Duodenal mucosa (tissue), 2 donors: ENCODE data around the gene PLCH2.

Source experiments
- H3K27ac ChIP-seq: one replicate; pipeline ENCODE4 v1.7.0; 2013; ENCODE audit warnings: low read depth, low read length
- H3K27me3 ChIP-seq, 2 donors: one replicate each; pipeline ENCODE4 v1.7.0; 2013; ENCODE audit warnings: low read length in 2 of 2, control low read depth in 1 of 2; ENCODE audit not compliant: insufficient read depth in 2 of 2, control insufficient read depth in 1 of 2
- H3K36me3 ChIP-seq, 2 donors: one replicate each; pipeline ENCODE4 v1.7.0; 2013; ENCODE audit warnings: low read length in 2 of 2, control low read depth in 1 of 2; ENCODE audit not compliant: insufficient read depth in 2 of 2, control insufficient read depth in 1 of 2
- H3K4me1 ChIP-seq, 2 donors: one replicate each; pipeline ENCODE4 v1.7.0; 2013; ENCODE audit warnings: low read length in 2 of 2, control low read depth in 1 of 2; ENCODE audit not compliant: insufficient read depth in 2 of 2, control insufficient read depth in 1 of 2
- H3K4me3 ChIP-seq, 2 donors: one replicate each; pipeline ENCODE4 v1.7.0; 2013; ENCODE audit warnings: low read length in 2 of 2, low read depth in 1 of 2
- H3K9ac ChIP-seq, 2 donors: one replicate each; pipeline ENCODE4 v1.7.0; 2013; ENCODE audit warnings: low read length in 2 of 2, low read depth in 1 of 2
- H3K9me3 ChIP-seq, 2 donors: one replicate each; pipeline ENCODE4 v1.7.0; 2013; ENCODE audit warnings: low read length in 2 of 2, control low read depth in 1 of 2; ENCODE audit not compliant: control insufficient read depth in 1 of 2

Gene PLCH2

DNA sequence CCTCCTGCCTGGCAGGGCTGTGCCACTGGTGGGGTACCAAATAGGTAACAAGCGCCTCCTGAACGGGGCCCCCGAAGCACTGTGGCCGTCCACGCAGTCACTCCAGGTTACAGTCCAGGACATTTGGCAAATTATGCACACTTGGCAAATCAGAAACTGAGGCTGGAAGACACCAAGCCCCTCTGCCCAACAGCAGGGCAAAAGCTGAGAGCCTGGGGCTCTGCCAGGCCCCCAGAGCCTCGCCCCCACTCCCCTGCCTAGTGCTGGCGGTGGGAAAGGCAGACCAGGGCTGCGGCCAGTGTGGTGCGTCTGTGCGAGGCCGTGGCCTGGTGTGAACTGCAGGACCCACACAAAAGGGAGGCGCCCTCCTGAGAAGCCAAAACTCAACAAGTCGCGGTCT, 40.9 kb downstream of the PLCH2 start:
- H3K27ac ChIP-seq: no peak overlapping the region
- H3K4me1 ChIP-seq: no peaks in the 10 kb centered on the region
- H3K36me3 ChIP-seq: peaks cover 46 to 91% of the 10 kb centered on the region in 2 donors
- no peak overlapping the region for H3K4me3 ChIP-seq
- no peak overlapping the region for H3K9ac ChIP-seq
- H3K27me3 ChIP-seq: no peaks in the 10 kb centered on the region
- no peaks in the 10 kb centered on the region for H3K9me3 ChIP-seq

DNA sequence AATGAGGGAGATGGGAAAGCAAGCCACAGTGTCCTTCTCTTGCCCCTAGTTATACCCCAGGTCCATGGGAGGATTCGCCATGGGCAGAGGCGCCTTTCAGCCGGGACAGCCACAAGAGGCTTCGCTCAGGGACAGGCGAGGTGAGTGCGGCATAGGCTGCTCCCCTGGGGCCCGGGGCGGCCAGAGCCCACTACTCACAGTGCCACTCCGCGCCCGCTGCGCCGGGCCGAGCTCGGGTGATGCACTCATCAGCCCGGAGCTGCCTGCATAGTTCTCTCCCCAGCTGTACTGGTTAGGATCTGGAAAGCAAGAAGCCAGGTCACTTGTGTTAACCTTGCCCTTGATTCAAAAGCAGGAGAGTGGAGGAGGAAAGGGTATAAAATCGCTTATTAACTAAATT, 41.9 kb downstream of the PLCH2 start:
- Histone ChIP-seq H3K36me3 (peaks cover 37 to 81% of the 10 kb centered on the region in 2 donors), H3K9me3 (no peaks in the 10 kb centered on the region), H3K27ac (no peak overlapping the region), H3K9ac (no peak overlapping the region), H3K4me3 (no peak overlapping the region), H3K27me3 (no peaks in the 10 kb centered on the region), H3K4me1 (no peaks in the 10 kb centered on the region)

DNA sequence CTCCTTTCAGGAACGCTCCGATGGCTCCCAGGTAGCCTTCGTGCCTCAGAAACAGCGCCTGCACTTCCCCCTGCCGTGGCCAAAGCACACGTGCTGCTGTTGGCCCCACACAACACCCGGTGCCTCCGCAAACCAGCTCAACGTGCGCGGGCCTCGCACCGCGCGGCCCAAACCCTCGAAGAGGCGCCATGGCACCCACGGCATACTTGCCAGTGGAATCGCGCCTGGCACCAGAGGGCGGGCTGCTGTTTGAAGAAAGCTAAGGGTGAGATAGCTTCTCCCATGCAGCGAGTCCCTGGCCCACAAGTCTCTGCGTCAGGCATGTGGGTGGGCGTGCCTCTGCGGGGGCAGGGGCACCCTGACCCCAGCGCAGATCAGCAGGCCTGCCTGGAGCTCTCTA, 42.4 kb downstream of the PLCH2 start:
- Histone ChIP-seq H3K4me1 (peaks cover 0 to 1% of the 10 kb centered on the region in 2 donors), H3K36me3 (peaks cover 37 to 75% of the 10 kb centered on the region in 2 donors), H3K9ac (no peak overlapping the region), H3K27me3 (no peaks in the 10 kb centered on the region), H3K27ac (no peak overlapping the region), H3K9me3 (no peaks in the 10 kb centered on the region), H3K4me3 (no peak overlapping the region)

DNA sequence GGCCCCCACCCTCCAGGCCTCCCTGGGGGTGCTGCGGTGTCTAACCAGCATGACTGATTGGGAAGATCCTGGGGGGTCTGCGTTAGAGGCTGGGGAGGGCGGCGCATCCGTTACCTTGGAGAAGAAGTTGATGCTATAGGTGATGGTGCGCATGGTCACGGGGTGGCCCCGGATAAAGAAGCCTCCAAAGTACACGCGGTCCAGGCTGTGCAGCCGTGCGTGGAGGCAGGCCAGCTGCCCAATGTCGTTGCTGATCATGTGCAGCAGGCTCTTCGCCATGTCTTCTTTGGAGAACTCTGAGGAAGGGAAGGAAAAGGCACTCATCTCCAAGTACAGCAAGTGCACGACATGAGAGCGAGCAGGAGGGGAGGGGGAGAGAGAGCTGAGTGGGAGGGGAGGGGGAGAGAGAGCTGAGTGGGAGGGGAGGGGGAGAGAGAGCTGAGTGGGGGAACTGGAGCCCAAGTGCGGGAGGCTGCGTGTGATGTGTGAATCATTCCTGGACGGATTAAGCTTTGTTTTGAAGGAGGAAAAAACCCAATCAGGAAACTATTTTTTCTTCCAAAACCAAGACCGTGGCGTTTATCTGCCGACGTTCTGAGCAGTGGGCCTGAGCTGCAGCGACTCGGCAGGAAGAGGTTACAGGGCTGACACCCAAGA, 43.1 kb downstream of the PLCH2 start:
- no peaks in the 10 kb centered on the region for H3K27me3 ChIP-seq
- H3K9ac ChIP-seq: no peak overlapping the region
- H3K4me3 ChIP-seq: no peak overlapping the region
- H3K27ac ChIP-seq: no peak overlapping the region
- H3K4me1 ChIP-seq: peaks cover 3 to 8% of the 10 kb centered on the region in 2 donors
- H3K36me3 ChIP-seq: peaks cover 31 to 69% of the 10 kb centered on the region in 2 donors
- no peaks in the 10 kb centered on the region for H3K9me3 ChIP-seq

DNA sequence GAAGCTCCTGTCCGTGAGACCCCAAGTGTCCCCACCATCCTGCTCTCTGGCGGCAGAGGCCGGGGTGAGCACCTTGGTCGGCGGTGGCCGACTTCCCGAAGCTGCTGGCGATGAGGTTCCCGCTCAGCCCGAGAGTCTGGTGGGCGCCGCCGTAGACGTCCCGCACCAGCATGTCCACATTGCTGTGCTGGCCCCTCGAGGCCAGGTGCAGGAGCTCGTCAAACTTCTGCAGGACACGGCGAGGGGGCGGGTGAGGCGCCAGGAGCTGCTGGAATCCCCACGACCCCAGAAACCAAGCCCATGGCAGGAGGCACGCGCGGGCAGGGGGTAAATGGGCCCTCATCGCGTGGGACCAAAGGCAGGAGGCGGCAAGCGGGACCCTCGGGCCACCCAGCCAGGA, 43.6 kb downstream of the PLCH2 start:
- H3K27ac ChIP-seq: no peak overlapping the region
- H3K36me3 ChIP-seq: peaks cover 31 to 66% of the 10 kb centered on the region in 2 donors
- no peak overlapping the region for H3K4me3 ChIP-seq
- no peak overlapping the region for H3K9ac ChIP-seq
- peaks cover 8 to 13% of the 10 kb centered on the region in 2 donors for H3K4me1 ChIP-seq
- no peaks in the 10 kb centered on the region for H3K27me3 ChIP-seq
- no peaks in the 10 kb centered on the region for H3K9me3 ChIP-seq

DNA sequence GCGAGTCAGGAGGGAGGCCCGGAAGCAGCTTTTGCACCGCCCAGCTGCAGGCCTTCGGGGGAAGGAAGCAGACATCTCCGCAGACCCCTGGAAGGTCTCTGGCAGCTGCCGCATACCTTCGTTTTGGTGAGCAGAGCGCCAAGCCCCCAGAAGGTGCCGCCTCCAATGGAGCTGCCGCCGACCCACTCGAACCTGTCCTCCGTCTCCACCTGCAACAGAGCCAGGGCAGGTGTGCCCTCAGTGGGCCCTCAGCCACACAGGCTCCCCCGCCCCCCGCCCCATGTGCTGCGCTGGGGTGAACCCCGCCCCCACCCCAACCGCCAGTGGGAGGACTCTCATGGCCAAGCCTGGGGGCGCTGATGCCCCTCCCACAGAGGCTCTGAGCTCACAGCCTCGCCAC, 44.1 kb downstream of the PLCH2 start:
- Histone ChIP-seq H3K36me3 (peaks cover 29 to 61% of the 10 kb centered on the region in 2 donors), H3K4me3 (no peak overlapping the region), H3K9ac (no peak overlapping the region), H3K4me1 (peaks cover 13 to 18% of the 10 kb centered on the region in 2 donors), H3K9me3 (no peaks in the 10 kb centered on the region), H3K27ac (no peak overlapping the region), H3K27me3 (no peaks in the 10 kb centered on the region)

DNA sequence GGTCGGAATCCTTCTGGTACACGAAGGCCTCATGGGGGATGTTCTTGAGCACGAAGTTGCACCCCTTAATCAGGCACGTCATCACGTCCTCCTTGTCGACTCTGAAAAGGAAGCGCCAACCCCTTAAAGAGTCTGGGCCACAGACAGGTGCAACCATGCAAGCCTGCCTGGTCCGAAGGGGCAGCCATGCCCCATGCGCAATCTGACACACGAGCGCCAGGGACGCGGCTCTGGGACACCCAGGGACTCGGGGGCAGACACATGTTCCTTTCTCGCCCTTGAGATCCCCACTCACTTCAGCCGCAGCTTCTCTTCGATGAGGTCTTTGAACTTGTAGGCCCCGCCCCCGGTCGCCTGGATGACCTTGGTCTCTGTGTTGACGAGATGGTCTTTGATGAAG, 44.7 kb downstream of the PLCH2 start:
- Histone ChIP-seq H3K9me3 (no peaks in the 10 kb centered on the region), H3K9ac (no peak overlapping the region), H3K27me3 (no peaks in the 10 kb centered on the region), H3K4me1 (peaks cover 18 to 23% of the 10 kb centered on the region in 2 donors), H3K36me3 (peaks cover 26 to 55% of the 10 kb centered on the region in 2 donors), H3K27ac (no peak overlapping the region), H3K4me3 (no peak overlapping the region)

DNA sequence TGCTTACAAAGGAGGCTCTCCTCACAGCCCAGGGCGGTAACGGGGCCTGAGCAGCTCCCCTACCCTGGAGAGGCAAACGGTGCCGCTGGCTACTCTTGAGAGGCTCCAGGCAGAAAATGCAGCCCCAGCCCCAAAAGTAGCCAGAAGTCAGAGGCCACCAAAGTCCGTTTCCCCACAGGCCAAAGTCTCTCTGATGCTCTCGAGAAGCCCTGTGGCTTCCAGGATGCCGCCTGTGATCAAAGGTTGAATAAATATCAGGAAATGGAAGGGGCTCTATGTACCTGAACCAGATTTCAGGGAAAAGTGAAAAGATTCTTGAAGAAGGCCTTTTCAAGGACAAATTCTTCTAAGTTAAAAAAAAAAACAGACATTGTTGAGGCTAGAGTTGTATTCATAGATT, 46.1 kb downstream of the PLCH2 start:
- no peak overlapping the region for H3K27ac ChIP-seq
- no peaks in the 10 kb centered on the region for H3K9me3 ChIP-seq
- H3K9ac ChIP-seq: no peak overlapping the region
- no peaks in the 10 kb centered on the region for H3K27me3 ChIP-seq
- H3K36me3 ChIP-seq: peaks cover 21 to 42% of the 10 kb centered on the region in 2 donors
- no peak overlapping the region for H3K4me3 ChIP-seq
- peaks cover 24 to 29% of the 10 kb centered on the region in 2 donors for H3K4me1 ChIP-seq

DNA sequence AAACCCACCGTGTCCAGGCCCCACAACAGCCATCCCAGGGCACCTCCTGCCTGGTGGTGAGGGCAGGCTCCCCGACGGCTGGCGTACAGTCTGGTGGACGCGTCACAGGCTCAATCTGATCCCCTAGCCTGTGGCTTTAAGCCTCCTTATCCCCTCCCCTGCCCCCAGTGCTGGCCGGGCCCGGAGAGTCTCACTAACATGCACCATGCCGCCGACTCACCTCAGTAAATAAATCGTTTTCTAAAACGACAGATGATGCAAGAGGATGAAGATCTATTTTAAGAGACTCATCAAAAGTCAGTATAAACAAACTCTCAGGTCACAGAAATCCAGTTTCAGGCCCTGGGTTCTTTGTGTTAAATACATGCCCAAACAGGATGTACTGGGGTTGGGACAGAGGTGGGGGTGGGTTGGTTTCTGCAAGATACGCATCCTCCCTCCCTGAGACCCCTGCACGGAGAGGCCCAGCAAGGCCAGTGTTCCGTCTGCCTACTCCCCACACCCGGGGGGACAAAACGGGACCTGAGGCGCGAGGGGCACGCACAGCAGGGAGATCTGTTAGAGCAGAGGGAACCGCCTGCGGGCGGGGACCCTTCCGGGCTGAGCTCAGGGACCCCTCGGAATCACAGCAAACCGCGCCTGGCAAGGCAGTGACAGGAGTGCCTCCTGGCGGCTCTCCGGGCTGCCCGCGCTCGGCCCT, 47.3 kb downstream of the PLCH2 start:
- no peaks in the 10 kb centered on the region for H3K9me3 ChIP-seq

DNA sequence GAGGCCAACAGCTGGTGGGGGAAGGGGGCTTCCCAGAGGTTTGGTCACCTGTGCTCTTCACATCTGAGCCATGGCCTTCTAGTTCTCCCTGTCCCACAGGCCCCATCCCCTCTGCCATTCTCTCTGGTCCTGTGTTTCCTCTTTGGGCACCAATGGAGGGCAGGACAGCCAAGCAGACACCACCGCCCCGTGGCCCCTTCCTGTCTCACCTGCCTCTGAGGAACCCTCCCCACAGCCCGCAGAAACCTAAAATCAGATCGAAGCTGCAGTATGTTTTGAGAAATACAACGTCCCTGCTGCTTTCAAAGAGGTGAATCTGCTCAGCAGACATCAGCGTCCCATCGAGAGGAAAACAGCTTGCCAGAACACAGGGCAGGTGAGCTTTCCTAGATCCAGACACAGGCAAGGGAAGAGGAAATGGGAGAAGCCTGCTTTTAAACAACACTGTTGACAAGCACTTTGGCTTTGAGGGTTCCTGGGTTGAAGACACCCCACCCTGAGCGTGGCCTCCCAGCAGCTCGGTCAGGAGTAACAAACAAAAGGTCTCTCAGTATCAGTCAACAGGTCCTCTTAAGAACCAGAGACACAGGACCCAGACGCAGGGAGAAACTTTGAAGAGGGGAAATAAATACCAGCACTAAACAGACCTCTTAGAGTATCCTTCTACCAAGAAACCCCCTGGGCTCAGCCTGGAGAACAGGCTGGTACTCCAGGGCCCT, 48.0 kb downstream of the PLCH2 start:
- no peak overlapping the region for H3K4me3 ChIP-seq

More for the DNA sequence above, 47.3 kb downstream of the PLCH2 start:
- H3K4me1 ChIP-seq: peaks cover 24 to 31% of the 10 kb centered on the region in 2 donors
- H3K36me3 ChIP-seq: peaks cover 15 to 31% of the 10 kb centered on the region in 2 donors
- peaks cover 0 to under 1% of the 10 kb centered on the region in 2 donors for H3K27me3 ChIP-seq
- no peak overlapping the region for H3K27ac ChIP-seq
- H3K9ac ChIP-seq: no peak overlapping the region
- H3K4me3 ChIP-seq: no peak overlapping the region

More for the DNA sequence above, 48.0 kb downstream of the PLCH2 start:
- Histone ChIP-seq H3K36me3 (peaks cover 8 to 24% of the 10 kb centered on the region in 2 donors), H3K4me1 (peaks cover 31 to 38% of the 10 kb centered on the region in 2 donors), H3K9ac (no peak overlapping the region), H3K9me3 (no peaks in the 10 kb centered on the region), H3K27ac (no peak overlapping the region), H3K27me3 (peaks cover 3 to 7% of the 10 kb centered on the region in 2 donors)
